Stimulated activated CD4-positive, alpha-beta T cell treated with anti-CD3 and anti-CD28 coated beads, Interleukin-1b, Interleukin-23, amount 100 ng/mL, for 4 hours (primary cell): ENCODE data around the gene MAML1.

Experiments used
- DNase-seq, 2 donors: peaks; one replicate each; pipeline ENCODE4 v3.0.0-alpha.2; 2020; ENCODE audit warnings: low read depth in 2 of 2

Gene MAML1

GRCh38 chr5:179822059-179822432 is 89.4 kb downstream of the MAML1 start:
- DNase-seq, result no peak

- no peak for DNase-seq
These were observed 89.9 kb downstream of the MAML1 start for GRCh38 chr5:179822444-179822990.

- no peak for DNase-seq
These were observed 91.5 kb downstream of the MAML1 start for GRCh38 chr5:179823937-179824744.

GRCh38 chr5:179824745-179825112 is 92.1 kb downstream of the MAML1 start:
- no peak for DNase-seq

GRCh38 chr5:179825655-179826182 is 93.1 kb downstream of the MAML1 start:
- DNase-seq, result no peak
